Stimulated activated memory B cell treated with anti-CD40 and anti-IgM and Interleukin-4, amounts not matched to agents 10 μg/mL and 1 μg/mL and 100 μg/mL, for 72 hours (primary cell): ENCODE measurements around the gene TMEM213.

Source experiments
- ATAC-seq: fragments of 150-1000 bp; cut with Tn5 transposase; 2 replicates; pipeline ENCODE4 v1.10.0; 2021
- H3K27ac Mint-ChIP-seq: one replicate; pipeline ENCODE4 v1.8.0; 2022; ENCODE audit warnings: mild to moderate bottlenecking, mixed read lengths
- H3K27me3 Mint-ChIP-seq: one replicate; pipeline ENCODE4 v1.8.0; 2022; ENCODE audit warnings: mixed read lengths
- H3K36me3 Mint-ChIP-seq: one replicate; pipeline ENCODE4 v1.8.0; 2022; ENCODE audit warnings: mixed read lengths
- H3K4me1 Mint-ChIP-seq: one replicate; pipeline ENCODE4 v1.8.0; 2022; ENCODE audit warnings: mixed read lengths
- H3K4me3 Mint-ChIP-seq: one replicate; pipeline ENCODE4 v1.8.0; 2022; ENCODE audit warnings: mild to moderate bottlenecking, moderate library complexity, mixed read lengths
- H3K9me3 Mint-ChIP-seq: one replicate; pipeline ENCODE4 v1.8.0; 2022; ENCODE audit warnings: mixed read lengths

The TMEM213 gene

GRCh38 chr7:138871065-138871813 lies 73.4 kb downstream of the TMEM213 start:
- Mint-ChIP-seq H3K27me3 (peaks cover 11% of the 10 kb centered on the region), H3K4me3 (no peak overlapping the region), H3K36me3 (no peaks in the 10 kb centered on the region), H3K9me3 (no peaks in the 10 kb centered on the region), H3K27ac (no peak overlapping the region), H3K4me1 (no peaks in the 10 kb centered on the region)
- no peak for ATAC-seq

GRCh38 chr7:138871814-138872090 lies 74.0 kb downstream of the TMEM213 start:
- Mint-ChIP-seq H3K27me3 (peaks cover 11% of the 10 kb centered on the region), H3K36me3 (no peaks in the 10 kb centered on the region), H3K27ac (no peak overlapping the region), H3K4me3 (no peak overlapping the region), H3K4me1 (no peaks in the 10 kb centered on the region), H3K9me3 (no peaks in the 10 kb centered on the region)
- no peak for ATAC-seq

- Mint-ChIP-seq H3K27me3 (peaks cover 11% of the 10 kb centered on the region), H3K4me3 (no peak overlapping the region)
Observed at GRCh38 chr7:138872576-138872975, 74.8 kb downstream of the TMEM213 start.

GRCh38 chr7:138873220-138873892 lies 75.6 kb downstream of the TMEM213 start:
- Mint-ChIP-seq H3K9me3 (no peaks in the 10 kb centered on the region), H3K27me3 (peaks cover 9% of the 10 kb centered on the region), H3K36me3 (no peaks in the 10 kb centered on the region), H3K27ac (no peak overlapping the region), H3K4me1 (no peaks in the 10 kb centered on the region), H3K4me3 (no peak overlapping the region)
- ATAC-seq, result no peak

More at GRCh38 chr7:138872576-138872975, 74.8 kb downstream of the TMEM213 start:
- no peaks in the 10 kb centered on the region for H3K4me1 Mint-ChIP-seq
- no peaks in the 10 kb centered on the region for H3K9me3 Mint-ChIP-seq
- no peaks in the 10 kb centered on the region for H3K36me3 Mint-ChIP-seq
- H3K27ac Mint-ChIP-seq, result no peak overlapping the region
- no peak for ATAC-seq

GRCh38 chr7:138875794-138876193 lies 78.0 kb downstream of the TMEM213 start:
- no peak overlapping the region for H3K4me3 Mint-ChIP-seq

GRCh38 chr7:138876326-138876725 lies 78.5 kb downstream of the TMEM213 start:
- no peak for ATAC-seq
- H3K27me3 Mint-ChIP-seq, result no peaks in the 10 kb centered on the region
- H3K4me3 Mint-ChIP-seq, result no peak overlapping the region
- no peaks in the 10 kb centered on the region for H3K9me3 Mint-ChIP-seq
- H3K27ac Mint-ChIP-seq, result no peak overlapping the region
- H3K4me1 Mint-ChIP-seq, result no peaks in the 10 kb centered on the region
- H3K36me3 Mint-ChIP-seq, result no peaks in the 10 kb centered on the region

More at GRCh38 chr7:138875794-138876193, 78.0 kb downstream of the TMEM213 start:
- Mint-ChIP-seq H3K9me3 (no peaks in the 10 kb centered on the region), H3K27ac (no peak overlapping the region), H3K4me1 (no peaks in the 10 kb centered on the region), H3K36me3 (no peaks in the 10 kb centered on the region), H3K27me3 (no peaks in the 10 kb centered on the region)
- ATAC-seq, result no peak

GRCh38 chr7:138878051-138878450 lies 80.3 kb downstream of the TMEM213 start:
- peaks cover 5% of the 10 kb centered on the region for H3K4me1 Mint-ChIP-seq
- no peaks in the 10 kb centered on the region for H3K9me3 Mint-ChIP-seq

GRCh38 chr7:138878856-138879255 lies 81.1 kb downstream of the TMEM213 start:
- H3K4me1 Mint-ChIP-seq, result peaks cover 5% of the 10 kb centered on the region
- no peaks in the 10 kb centered on the region for H3K36me3 Mint-ChIP-seq
- ATAC-seq, result no peak
- H3K27ac Mint-ChIP-seq, result no peak overlapping the region
- H3K9me3 Mint-ChIP-seq, result no peaks in the 10 kb centered on the region
- no peaks in the 10 kb centered on the region for H3K27me3 Mint-ChIP-seq
- H3K4me3 Mint-ChIP-seq, result no peak overlapping the region

More at GRCh38 chr7:138878051-138878450, 80.3 kb downstream of the TMEM213 start:
- no peaks in the 10 kb centered on the region for H3K27me3 Mint-ChIP-seq
- ATAC-seq, result no peak
- H3K36me3 Mint-ChIP-seq, result no peaks in the 10 kb centered on the region
- no peak overlapping the region for H3K4me3 Mint-ChIP-seq
- H3K27ac Mint-ChIP-seq, result no peak overlapping the region

GRCh38 chr7:138879356-138879755 lies 81.6 kb downstream of the TMEM213 start:
- Mint-ChIP-seq H3K4me1 (peaks cover 5% of the 10 kb centered on the region), H3K36me3 (no peaks in the 10 kb centered on the region), H3K27me3 (no peaks in the 10 kb centered on the region), H3K9me3 (no peaks in the 10 kb centered on the region), H3K4me3 (no peak overlapping the region), H3K27ac (no peak overlapping the region)
- no peak for ATAC-seq

- no peaks in the 10 kb centered on the region for H3K27me3 Mint-ChIP-seq
- H3K4me3 Mint-ChIP-seq, result no peak overlapping the region
- peaks cover 5% of the 10 kb centered on the region for H3K4me1 Mint-ChIP-seq
- H3K9me3 Mint-ChIP-seq, result no peaks in the 10 kb centered on the region
- H3K27ac Mint-ChIP-seq, result no peak overlapping the region
- H3K36me3 Mint-ChIP-seq, result no peaks in the 10 kb centered on the region
- ATAC-seq, result no peak
Observed at GRCh38 chr7:138880881-138881578, 83.2 kb downstream of the TMEM213 start.

GRCh38 chr7:138881579-138882188 lies 83.9 kb downstream of the TMEM213 start:
- ATAC-seq, result no peak
- Mint-ChIP-seq H3K9me3 (no peaks in the 10 kb centered on the region), H3K27me3 (no peaks in the 10 kb centered on the region), H3K4me1 (peaks cover 5% of the 10 kb centered on the region), H3K36me3 (no peaks in the 10 kb centered on the region), H3K27ac (no peak overlapping the region), H3K4me3 (no peak overlapping the region)

GRCh38 chr7:138882249-138882648 lies 84.5 kb downstream of the TMEM213 start:
- Mint-ChIP-seq H3K4me3 (no peak overlapping the region), H3K4me1 (peaks cover 5% of the 10 kb centered on the region), H3K9me3 (no peaks in the 10 kb centered on the region), H3K27me3 (no peaks in the 10 kb centered on the region), H3K36me3 (no peaks in the 10 kb centered on the region), H3K27ac (no peak overlapping the region)
- ATAC-seq, result no peak

GRCh38 chr7:138885383-138886147 lies 87.8 kb downstream of the TMEM213 start:
- Mint-ChIP-seq H3K27me3 (no peaks in the 10 kb centered on the region), H3K4me1 (peaks cover 5% of the 10 kb centered on the region), H3K4me3 (no peak overlapping the region), H3K27ac (no peak overlapping the region), H3K36me3 (no peaks in the 10 kb centered on the region), H3K9me3 (no peaks in the 10 kb centered on the region)
- ATAC-seq, result no peak

GRCh38 chr7:138886501-138886917 lies 88.7 kb downstream of the TMEM213 start:
- H3K27ac Mint-ChIP-seq, result no peak overlapping the region

More at GRCh38 chr7:138886501-138886917, 88.7 kb downstream of the TMEM213 start:
- H3K4me1 Mint-ChIP-seq, result peaks cover 5% of the 10 kb centered on the region
- no peak overlapping the region for H3K4me3 Mint-ChIP-seq
- H3K36me3 Mint-ChIP-seq, result no peaks in the 10 kb centered on the region
- no peaks in the 10 kb centered on the region for H3K27me3 Mint-ChIP-seq
- no peaks in the 10 kb centered on the region for H3K9me3 Mint-ChIP-seq
- ATAC-seq, result peak; percentile 38
